K562 (cell line): ENCODE results near the gene RREB1. TPM values are rescaled to one million over a fixed set of nuclear protein-coding genes. Genes with fewer than 3 reads are reported as not detected.

Experiments
- CHD1 ChIP-seq: fragments of 200-600 bp; sonication (generic); IDR thresholded peaks from one replicate; pipeline ENCODE4 v1.6.1; 2012; ENCODE audit warnings: mild to moderate bottlenecking, moderate library complexity, low read length, inconsistent platforms
- CTBP1 ChIP-seq: fragments of 450-650 bp; IDR thresholded peaks from 2 replicates; pipeline ENCODE4 v1.6.1; 2016; ENCODE audit warnings: borderline replicate concordance
- E2F5 ChIP-seq: sonication (generic); formaldehyde crosslinking; IDR thresholded peaks from 2 replicates; pipeline ENCODE4 v1.8.0; 2022; ENCODE audit warnings: mild to moderate bottlenecking, missing genetic modification reagents
- ETS2 ChIP-seq: IDR thresholded peaks from 2 replicates; pipeline ENCODE4 v1.6.1; 2016; ENCODE audit warnings: borderline replicate concordance, missing genetic modification characterization, mild to moderate bottlenecking, moderate library complexity, missing compliant biosample characterization; ENCODE audit not compliant: poor library complexity, severe bottlenecking
- GABPB1 ChIP-seq: sonication (generic); formaldehyde crosslinking; IDR thresholded peaks from 2 replicates; pipeline ENCODE4 v1.8.0; 2022; ENCODE audit warnings: mild to moderate bottlenecking, missing genetic modification reagents
- HCFC1 ChIP-seq: IDR thresholded peaks from 2 replicates; pipeline ENCODE4 v1.6.1; 2012; ENCODE audit warnings: low read depth, low read length, improper control_type of control experiment
- KAT8 ChIP-seq: fragments of 450-650 bp; IDR thresholded peaks from 2 replicates; pipeline ENCODE4 v1.6.1; 2016; ENCODE audit warnings: low read depth, mild to moderate bottlenecking
- MTF1 ChIP-seq: fragments of 250-450 bp; sonication (Bioruptor Pico); IDR thresholded peaks from 2 replicates; pipeline ENCODE4 v1.9.0; 2021; ENCODE audit warnings: moderate library complexity, mild to moderate bottlenecking, inconsistent platforms, borderline replicate concordance
- SIN3B ChIP-seq: fragments of 450-650 bp; IDR thresholded peaks from 2 replicates; pipeline ENCODE4 v1.6.1; 2017; ENCODE audit warnings: low read depth, mild to moderate bottlenecking, moderate library complexity
- SMARCA5 ChIP-seq: fragments of 450-650 bp; IDR thresholded peaks from 2 replicates; pipeline ENCODE4 v1.6.1; 2016
- SRSF1 ChIP-seq: fragments of 200-400 bp; formaldehyde crosslinking; IDR thresholded peaks from 2 replicates; pipeline ENCODE4 v1.6.1; 2017; ENCODE audit warnings: mild to moderate bottlenecking, low read depth, low read length, moderate library complexity
- TSHZ1 ChIP-seq: fragments of 250-450 bp; sonication (Bioruptor Pico); IDR thresholded peaks from 2 replicates; pipeline ENCODE4 v1.4.0; 2020; ENCODE audit warnings: mild to moderate bottlenecking, moderate library complexity
- ZBTB1 ChIP-seq: sonication (generic); formaldehyde crosslinking; IDR thresholded peaks from 2 replicates; pipeline ENCODE4 v1.8.1; 2023; ENCODE audit warnings: missing genetic modification reagents, low read depth, mild to moderate bottlenecking, borderline replicate concordance
- ZNF695 ChIP-seq: fragments of 450-650 bp; formaldehyde crosslinking; IDR thresholded peaks from 2 replicates; pipeline ENCODE4 v1.4.0; 2020; ENCODE audit warnings: mild to moderate bottlenecking, moderate library complexity
- ZNF764 ChIP-seq: fragments of 250-450 bp; sonication (Bioruptor Pico); IDR thresholded peaks from 2 replicates; pipeline ENCODE4 v1.4.0; 2020; ENCODE audit warnings: low read depth, mild to moderate bottlenecking, moderate library complexity
- polyA plus RNA-seq, 8 experiments: library from polyadenylated mRNA; depleted of rRNA in 4 of 8; stranded (reverse) in 5 of 8; unstranded in 3 of 8; fragments of >200 nt; fragmentation: Nextera tagmentation in 2 of 8; fragmentation: Illumina TruSeq in 1 of 8; extraction: Ambion mirVana in 2 of 8; extraction: Trizol in 1 of 8; gene quantifications; 2 replicates each; pipeline versions ENCODE4 v1.2.1 to v1.2.3, GENCODE V29; 2011 to 2014; ENCODE audit warnings: inconsistent platforms in 1 of 8, missing spikeins in 1 of 8
- total RNA-seq, 7 experiments: library from RNA; depleted of rRNA in 6 of 7; stranded (reverse); fragments of >200 nt in 6 of 7; fragmentation: Illumina TruSeq in 2 of 7; extraction: Trizol in 2 of 7; gene quantifications; 2 replicates each; pipeline versions ENCODE4 v1.2.1 to v1.2.3, GENCODE V29; 2011 to 2021; ENCODE audit warnings: low replicate concordance in 1 of 7
- TF ChIP-seq, protein P1 (sequence below): fragments of 200-800 bp; sonication (Bioruptor generic); IDR thresholded peaks from 2 replicates; pipeline ENCODE4 v1.6.1; 2016; ENCODE audit warnings: missing genetic modification characterization, missing compliant biosample characterization

Gene RREB1
- total and polyA plus RNA-seq, 9 of the 15 experiments (the other 6 are each of a cell fraction or from before 2014, with no cell fraction given): 3.3 to 64.2 (median 19.3) TPM

- TF ChIP-seq, protein P1, sequence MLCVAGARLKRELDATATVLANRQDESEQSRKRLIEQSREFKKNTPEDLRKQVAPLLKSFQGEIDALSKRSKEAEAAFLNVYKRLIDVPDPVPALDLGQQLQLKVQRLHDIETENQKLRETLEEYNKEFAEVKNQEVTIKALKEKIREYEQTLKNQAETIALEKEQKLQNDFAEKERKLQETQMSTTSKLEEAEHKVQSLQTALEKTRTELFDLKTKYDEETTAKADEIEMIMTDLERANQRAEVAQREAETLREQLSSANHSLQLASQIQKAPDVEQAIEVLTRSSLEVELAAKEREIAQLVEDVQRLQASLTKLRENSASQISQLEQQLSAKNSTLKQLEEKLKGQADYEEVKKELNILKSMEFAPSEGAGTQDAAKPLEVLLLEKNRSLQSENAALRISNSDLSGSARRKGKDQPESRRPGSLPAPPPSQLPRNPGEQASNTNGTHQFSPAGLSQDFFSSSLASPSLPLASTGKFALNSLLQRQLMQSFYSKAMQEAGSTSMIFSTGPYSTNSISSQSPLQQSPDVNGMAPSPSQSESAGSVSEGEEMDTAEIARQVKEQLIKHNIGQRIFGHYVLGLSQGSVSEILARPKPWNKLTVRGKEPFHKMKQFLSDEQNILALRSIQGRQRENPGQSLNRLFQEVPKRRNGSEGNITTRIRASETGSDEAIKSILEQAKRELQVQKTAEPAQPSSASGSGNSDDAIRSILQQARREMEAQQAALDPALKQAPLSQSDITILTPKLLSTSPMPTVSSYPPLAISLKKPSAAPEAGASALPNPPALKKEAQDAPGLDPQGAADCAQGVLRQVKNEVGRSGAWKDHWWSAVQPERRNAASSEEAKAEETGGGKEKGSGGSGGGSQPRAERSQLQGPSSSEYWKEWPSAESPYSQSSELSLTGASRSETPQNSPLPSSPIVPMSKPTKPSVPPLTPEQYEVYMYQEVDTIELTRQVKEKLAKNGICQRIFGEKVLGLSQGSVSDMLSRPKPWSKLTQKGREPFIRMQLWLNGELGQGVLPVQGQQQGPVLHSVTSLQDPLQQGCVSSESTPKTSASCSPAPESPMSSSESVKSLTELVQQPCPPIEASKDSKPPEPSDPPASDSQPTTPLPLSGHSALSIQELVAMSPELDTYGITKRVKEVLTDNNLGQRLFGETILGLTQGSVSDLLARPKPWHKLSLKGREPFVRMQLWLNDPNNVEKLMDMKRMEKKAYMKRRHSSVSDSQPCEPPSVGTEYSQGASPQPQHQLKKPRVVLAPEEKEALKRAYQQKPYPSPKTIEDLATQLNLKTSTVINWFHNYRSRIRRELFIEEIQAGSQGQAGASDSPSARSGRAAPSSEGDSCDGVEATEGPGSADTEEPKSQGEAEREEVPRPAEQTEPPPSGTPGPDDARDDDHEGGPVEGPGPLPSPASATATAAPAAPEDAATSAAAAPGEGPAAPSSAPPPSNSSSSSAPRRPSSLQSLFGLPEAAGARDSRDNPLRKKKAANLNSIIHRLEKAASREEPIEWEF (CRISPR knock-in tag): no peak
- TF ChIP-seq CTBP1 (peak; percentile 74), SRSF1 (no peak; the same call in 1 of the 2 replicates), SIN3B (peak; percentile 38; the same call in 1 of the 2 replicates), SMARCA5 (no peak), MTF1 (CRISPR knock-in tag) (no peak), CHD1 (no peak), ZNF764 (CRISPR knock-in tag) (no peak), ZBTB1 (CRISPR knock-in tag) (no peak), KAT8 (no peak), ETS2 (tag) (no peak), ZNF695 (CRISPR knock-in tag) (peak; percentile 82; the same call in 1 of the 2 replicates), GABPB1 (no peak; the same call in 1 of the 2 replicates), E2F5 (CRISPR knock-in tag) (no peak), TSHZ1 (CRISPR knock-in tag) (0 out of 2 replicates have a peak, but pooled peaks have one; percentile 13), HCFC1 (no peak)
Measured at GRCh38 chr6:7140631-7141378, 33.0 kb downstream of the RREB1 start (continued).
